Suppressor macrophage treated with lipopolysaccharide for 1 hour (primary cell): ENCODE measurements around the gene FBN2.
A peak's percentile ranks its signal among the peaks of the same experiment; 100 is the strongest.
"Not testable (repeated sequence)": the region's sequence is repeated elsewhere in the genome, so short reads cannot be mapped to it uniquely, and the experiment has no call there.

Experiments used
- DNase-seq, 3 donors: peaks; one replicate each; pipeline ENCODE4 v3.0.0-alpha.2; 2020 to 2022

The FBN2 gene

DNA sequence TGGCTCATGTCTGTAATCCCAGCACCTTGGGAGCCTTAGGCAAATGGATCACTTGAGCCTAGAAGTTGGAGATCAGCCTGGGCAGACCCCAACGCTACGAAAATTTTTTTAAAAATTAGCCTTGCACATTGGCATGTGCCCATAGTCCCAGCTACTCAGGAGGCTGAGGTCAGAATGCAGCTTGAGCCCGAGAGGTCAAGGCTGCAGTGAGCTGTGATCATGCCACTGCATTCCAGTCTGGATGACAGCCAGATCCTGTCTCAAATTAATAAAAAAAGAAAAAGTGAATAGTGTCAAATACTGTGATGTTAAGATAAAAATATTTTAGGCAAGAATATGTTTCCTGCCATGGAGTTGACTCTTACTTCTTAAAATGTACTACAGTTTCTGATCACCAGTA, 5.3 kb downstream of the FBN2 start:
- no peak for DNase-seq

DNA sequence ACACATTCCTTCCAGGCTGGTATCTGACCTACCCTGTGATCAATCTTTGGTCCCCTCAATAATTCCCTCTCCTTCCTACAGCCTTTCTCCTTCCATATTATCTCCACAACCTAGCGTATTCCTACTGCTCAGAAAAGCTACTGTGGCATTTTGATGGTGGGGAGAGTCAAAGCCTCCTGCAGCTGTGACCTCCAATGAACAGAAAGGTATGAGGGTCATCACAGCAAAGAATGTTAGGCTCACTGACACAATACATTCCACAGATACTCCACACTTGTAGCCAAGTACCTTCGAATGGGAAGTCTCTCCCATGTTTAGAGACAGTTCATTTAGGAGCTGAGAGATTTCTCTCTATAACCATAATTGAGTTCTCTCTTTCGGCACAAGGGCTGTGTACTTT, 5.9 kb downstream of the FBN2 start:
- DNase-seq = no peak

DNA sequence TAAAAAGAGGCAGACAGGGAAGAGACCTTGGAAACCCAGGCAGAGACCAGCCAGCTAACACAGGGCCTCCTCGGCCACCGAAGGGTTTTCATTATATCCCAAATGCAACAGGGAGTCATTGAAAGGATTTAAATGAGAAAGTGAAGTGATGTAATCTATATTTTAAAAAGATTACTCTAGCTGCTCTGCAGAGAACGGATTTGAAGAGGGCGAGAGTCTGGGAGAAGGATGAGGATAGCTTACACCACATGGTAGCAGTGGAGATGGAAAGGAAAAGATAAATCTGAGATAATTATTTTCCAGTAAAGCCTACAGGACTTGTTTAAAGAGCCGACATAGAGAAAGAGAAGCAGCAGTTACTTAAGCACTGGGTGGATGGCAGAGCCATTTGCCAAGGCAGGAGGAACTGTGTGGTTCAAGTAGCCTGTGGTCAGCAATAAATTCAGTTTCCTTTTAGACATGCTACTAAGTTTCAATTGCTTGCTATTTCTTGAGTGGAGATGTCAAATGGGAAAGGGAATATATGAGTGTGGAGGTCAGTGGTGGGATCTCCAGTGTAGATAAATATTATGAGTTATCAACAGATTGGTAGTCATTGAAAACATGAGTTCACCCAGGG, 9.3 kb downstream of the FBN2 start:
- DNase-seq = peak; percentile 37 to 60 (median 53)

DNA sequence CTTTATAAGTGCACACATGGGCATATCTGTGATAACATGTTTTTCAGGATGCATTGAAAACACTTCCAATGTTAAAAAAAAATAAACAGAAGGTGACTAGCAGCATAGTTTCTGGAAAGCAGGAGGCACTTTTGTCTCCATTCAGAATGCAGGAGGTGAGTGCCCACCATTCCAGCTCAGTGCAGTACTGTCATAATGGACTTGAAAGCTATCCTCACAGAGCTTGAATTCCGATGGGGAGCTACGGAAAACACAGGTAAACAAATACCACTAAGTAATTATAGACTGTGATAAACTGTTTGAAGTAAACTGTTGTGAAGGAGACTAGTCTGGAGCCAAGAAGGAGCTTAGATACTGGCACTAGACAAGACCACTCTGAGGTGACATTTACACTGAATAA, 9.9 kb downstream of the FBN2 start:
- DNase-seq = no peak

DNA sequence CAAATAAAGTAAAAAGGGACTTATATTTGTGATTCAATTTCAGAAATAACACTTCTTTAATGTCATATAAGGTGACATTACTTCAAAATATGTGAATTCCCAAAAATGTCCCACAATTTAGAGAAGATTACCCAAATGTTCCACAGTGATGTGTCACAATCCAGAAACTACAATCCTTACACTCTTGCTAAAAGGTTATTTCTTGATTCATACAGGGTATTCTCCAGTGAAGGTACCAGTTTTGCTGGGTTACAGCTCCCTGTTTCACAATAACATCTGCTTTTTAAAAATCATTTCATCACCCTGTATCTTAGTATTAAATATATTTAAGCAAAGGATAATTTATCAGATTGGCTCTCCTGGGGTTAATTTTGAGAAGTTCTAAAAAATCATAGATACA, 11.0 kb downstream of the FBN2 start:
- DNase-seq = peak; percentile 8 to 53 (median 31)

DNA sequence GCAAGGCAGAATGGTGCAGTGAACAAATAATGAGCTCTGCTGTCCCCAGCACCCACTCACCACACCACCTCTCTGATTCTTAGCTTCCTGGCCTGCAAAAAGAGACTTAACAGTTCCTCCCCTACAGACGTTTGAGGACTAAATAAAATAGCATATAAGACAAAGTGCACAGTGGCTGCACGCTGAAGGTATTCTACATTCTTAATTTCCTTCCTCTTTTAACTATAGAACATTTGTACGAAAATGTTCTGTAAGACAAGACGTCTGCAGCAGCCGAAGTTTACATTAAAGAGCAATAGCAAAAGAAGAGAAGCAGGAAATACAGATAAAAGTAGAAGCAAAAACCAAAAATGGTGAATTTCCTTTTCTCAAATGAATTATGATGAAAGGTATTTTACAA, 15.7 kb downstream of the FBN2 start:
- DNase-seq = no peak

DNA sequence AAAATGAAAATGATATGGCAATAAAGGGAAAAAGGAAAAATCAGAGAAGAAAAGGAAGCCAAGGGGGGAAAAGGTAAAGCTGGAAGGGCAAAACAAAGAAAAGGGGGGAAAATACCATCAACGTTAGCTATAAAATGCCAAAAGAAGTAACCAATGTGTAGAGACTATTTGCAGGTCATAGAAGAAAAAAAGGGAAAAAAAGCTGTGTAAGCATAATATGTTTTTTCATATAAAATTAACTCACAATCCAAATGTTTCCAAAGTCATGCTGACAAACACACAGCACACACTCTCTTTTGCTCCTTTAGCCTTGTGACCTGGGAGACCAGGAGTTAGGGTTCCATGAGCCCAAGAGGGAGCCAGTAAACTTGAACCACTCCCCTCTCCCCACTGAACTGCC, 18.2 kb downstream of the FBN2 start:
- DNase-seq = no peak

DNA sequence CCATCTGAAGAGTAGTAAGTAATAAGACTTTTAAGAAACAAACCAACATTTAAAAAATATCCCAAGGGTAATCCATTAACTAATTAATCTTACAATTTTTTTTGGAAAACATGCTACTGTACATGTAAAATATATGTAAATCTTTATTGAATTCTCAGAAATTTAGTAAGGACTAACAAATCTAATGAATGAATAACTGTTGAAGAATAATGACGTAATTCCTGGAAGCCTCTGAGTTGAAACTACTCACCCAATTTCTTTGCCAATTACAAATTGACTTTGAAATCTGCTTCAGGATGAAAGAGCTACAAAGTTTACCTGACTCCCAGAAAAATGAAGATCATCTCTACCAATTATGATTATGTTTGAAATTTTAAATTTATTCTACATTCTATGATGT, 21.1 kb downstream of the FBN2 start:
- DNase-seq = no peak

DNA sequence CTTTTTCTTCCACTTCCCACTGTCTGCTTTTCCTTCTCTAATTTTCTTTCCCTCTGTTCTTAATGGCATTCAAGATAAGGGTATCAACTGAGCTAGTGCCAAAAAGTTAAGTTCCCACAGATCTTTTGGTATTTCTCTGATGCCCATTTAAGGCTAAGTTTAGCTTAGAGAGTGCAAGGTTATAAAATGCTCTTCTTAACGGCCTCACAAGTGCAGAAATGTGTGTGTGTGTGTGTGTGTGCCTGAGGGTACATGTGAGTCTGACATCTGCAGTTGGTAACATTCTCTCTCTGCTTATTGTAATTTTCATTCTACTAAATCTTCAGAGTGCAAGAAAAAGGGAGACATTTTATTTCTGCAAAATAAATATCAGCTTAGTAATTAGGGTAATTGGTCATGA, 24.2 kb downstream of the FBN2 start:
- no peak for DNase-seq

DNA sequence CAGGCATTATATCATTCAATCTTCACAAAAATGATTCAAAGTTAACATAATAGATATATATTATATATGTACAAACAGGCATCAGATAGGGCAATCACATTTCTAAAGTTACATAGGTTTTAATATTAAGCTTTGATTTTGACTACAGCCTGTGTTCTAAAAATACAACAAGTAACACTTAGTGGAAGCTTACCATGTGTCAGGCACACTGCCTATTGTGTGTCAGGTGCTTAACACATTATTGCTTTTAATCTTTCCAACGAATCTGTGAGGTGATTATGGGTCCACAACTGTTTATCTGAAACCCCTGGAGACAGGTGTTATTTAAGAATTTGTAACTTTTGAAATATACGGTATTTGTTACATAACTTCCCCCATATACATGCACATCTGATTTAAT, 25.2 kb downstream of the FBN2 start:
- DNase-seq = no peak

DNA sequence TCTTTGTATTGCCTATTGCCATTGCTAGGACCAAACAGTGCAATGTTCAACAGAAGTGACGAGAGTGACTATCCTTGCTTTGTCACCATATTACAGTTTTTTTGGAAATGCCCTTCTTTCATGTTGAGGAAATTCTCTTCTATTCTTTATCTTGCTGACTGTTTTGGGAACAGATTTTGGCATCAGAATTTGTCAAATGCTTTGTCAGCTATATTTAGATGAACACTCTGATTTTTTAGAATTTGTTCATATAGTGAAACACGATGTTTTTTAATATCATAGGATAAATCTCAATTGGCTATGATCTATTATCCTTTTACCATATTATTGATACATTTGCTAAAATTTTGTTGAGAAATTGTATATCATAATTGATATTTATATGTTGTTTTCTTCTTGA, 31.4 kb downstream of the FBN2 start:
- DNase-seq = no peak

DNA sequence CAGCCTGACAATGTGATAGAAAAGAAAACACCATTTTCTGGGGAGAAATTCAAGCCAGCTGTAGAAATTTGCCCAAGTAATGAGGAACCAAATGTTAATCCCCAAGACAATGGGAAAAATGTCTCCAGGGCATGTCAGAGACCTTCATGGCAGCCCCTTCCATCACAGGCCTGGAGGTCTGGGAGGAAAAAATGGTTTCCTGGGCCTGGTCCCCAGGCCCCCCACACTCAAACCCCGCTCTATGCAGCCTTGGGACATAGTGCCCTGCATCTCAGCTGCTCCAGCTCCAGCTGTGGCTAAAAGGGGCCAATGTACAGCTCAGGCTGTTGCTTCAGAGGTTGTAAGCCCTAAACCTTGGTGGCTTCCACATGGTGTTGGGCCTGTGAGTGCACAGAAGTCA, 34.3 kb downstream of the FBN2 start:
- DNase-seq = not testable (repeated sequence)

DNA sequence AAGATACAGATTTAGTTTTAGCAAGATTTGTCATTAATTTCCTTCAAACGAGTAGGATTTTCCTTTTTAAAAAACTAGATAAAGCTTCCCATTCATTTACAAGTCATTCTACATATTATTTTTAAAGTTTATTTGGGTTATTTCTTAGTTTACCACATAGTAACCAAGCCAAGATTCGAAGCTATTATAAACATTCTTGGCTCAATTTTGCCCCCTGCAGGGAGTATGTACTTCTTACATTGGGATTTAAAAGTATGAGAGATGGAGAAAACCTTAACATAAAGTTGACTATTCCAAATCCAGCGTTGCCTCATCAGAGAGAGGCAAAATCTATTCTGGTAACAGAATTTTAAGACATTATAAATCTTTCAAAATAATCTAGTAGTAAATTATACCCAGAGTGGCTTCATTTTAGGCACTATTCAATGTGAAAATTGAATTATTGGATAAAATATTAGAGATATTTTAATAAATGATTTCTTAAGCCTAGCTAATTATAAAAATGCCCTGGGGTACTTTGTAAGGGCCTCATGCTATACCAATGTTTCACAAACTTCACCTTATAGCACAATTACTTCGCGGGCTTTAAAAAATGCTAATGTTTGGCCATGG, 39.1 kb downstream of the FBN2 start:
- peak; percentile 61 to 72 (median 63) for DNase-seq

DNA sequence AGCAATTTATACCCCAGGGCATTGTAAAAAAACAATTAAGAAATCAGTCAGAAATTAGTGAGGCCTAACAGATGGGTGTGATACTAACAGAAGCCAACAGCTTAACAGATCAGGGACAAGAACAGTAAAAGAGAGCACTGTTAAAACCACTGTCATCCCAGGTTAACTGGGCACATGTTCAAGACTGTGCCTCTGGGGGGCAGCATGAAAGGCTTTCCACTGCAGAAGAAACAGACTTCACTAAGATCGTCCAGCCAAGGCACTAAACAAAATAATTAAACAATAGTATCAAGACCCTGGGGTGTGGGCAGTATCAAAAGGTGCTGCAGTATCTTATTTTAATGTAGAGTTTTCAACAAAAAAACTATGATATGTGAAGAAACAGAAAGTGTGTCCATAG, 43.5 kb downstream of the FBN2 start:
- no peak for DNase-seq

DNA sequence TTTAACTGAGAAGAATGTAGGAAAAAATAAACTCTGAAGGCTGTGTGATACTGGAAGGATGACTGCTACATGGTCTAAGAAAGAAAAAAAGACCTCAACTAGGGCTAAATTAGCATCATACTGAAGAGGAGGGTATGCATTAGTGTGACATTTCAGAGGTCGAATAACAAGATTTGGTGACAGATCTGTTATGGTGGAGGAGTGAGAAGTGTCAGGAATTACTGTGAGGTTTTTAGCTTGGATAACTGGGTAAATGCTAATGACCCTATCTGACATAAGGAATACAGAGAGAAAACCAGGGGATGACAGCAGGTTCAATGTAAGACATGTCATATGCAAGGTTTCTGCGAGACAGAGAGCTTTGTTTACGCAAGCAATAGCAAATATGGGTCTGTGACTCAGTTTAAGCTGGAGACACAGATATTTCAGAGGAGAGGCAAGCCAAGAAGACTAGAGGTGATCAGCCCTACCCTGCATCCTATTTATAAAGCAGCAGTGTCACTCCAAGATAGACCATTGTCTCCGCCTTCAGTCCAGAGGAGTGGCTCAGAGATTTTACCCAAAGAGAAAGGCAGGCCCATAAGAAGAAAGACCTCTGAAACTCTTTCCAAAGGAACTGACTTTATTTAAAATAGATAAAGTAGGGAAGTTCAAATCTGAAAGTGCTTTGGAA, 44.3 kb downstream of the FBN2 start:
- DNase-seq = no peak

DNA sequence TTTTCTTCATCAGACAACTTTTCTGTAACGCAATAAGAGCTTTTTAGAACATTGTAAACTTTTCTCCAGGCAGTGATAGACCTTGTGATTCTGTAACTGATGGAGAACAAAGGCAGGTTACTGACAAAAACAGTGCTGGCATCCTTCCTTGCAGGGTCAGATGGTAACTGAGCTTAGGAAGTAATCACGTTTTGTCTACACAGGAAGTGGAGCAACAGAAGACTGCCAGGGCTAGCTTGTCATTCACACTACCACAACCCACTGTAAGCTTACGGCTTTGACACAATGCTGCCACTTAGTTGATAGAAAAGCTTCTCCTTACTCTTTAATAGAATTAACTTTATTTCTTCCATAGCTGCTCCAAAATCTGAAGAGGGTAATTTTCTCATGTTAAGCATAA, 46.8 kb downstream of the FBN2 start:
- no peak for DNase-seq

DNA sequence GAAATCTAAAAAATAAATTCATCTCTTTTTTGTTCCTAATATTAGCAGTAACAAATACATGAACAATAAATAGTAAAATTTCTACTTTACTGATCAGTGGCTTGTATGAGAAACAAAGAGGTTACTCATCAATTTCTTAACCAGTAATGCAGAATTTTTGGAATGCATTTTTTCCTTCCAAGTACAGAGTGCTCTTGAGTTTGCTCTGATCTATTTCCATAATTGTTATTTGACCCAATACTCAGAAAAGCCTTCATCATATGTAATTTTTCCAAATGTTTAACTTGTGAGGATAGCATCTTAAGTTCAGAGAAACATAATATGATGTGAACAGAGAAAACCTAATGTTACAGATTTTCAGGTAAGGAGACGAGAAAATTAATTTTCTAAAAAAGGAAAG, 47.3 kb downstream of the FBN2 start:
- no peak for DNase-seq

DNA sequence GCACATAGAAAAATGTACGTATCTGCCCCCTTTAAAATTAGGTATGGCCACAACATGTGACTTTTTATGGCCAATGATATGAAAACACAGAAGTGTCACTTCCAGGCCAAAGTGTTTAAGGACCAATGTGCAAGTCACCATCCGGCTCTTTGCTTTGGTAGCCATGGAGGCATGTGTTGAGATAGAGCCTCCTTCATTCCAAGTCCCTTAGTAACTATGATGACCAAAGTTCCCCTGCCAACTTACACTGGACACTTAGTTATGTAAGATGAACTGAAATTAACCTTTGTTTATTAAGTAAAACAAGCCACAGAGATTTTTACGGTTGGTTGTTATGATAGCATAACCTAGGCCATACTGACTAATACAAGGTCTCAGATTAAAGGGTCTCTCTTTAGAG, 51.0 kb downstream of the FBN2 start:
- no peak for DNase-seq

DNA sequence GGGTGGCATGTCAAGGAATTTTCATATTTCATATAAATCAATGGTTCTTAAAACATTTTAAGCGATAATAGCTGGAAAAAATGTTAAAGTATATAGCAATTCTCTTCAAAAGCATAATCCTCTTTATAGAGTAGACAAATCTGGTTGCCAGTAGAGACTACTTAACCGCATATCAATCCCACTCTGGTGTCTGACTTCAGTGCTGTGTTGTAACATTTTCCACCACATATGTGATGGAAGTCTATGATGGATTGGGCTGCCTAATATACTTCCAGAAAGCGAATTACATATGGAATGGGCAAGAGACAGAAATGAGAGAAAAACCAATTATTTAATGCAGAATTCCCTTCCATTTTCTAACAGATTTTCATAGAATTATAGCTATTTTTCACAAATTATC, 54.3 kb downstream of the FBN2 start:
- DNase-seq = no peak

DNA sequence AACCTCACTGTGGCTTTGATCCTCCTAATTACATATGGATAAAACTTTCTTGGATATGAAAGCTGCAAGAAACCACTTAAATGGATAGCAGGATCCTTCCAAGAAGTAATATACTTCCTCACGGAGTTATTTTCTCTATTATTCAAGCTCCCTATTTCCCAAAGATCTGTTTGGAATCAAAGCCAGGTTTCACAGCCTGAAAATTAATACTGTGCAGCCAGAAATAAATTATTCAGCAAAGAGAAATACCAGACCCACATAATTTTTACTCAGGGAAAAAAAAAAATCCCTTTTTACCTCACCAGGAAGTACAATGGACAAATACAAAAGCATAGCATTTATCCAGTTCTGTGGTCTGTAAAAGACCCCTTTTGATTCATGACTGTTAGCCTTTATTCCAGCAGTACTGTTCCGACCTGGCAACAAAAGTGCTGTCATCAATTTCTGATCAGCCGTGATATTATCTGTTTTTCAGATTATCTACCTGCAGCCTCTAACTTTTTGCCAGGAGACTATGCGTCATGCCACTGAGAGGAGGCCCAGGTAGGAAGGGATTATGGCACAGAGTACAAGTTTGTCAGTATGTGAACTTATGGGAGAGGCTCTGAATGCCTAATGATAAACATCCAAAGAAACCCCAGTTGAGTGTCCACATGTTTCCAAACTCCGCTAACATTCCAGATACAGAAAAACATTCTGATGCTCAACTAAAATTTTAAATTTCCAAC, 57.0 kb downstream of the FBN2 start:
- DNase-seq = no peak

DNA sequence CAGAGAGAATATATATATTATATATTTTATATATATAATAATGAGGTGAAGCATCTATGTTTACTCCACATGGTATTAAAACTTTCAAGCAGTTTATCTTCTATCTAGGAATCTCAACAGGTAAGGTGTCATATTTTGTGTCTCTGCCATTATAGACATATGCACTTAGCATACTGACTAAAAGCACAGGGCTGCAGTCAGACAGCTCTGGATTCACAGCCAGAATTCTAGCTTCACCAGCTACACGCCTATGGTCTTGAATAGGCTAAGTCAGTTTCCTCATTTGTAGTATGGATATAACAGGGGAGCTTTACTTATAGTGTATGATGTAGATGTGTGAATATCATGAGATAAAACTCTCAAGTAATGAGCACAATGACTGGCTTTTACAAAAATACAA, 57.9 kb downstream of the FBN2 start:
- no peak for DNase-seq

DNA sequence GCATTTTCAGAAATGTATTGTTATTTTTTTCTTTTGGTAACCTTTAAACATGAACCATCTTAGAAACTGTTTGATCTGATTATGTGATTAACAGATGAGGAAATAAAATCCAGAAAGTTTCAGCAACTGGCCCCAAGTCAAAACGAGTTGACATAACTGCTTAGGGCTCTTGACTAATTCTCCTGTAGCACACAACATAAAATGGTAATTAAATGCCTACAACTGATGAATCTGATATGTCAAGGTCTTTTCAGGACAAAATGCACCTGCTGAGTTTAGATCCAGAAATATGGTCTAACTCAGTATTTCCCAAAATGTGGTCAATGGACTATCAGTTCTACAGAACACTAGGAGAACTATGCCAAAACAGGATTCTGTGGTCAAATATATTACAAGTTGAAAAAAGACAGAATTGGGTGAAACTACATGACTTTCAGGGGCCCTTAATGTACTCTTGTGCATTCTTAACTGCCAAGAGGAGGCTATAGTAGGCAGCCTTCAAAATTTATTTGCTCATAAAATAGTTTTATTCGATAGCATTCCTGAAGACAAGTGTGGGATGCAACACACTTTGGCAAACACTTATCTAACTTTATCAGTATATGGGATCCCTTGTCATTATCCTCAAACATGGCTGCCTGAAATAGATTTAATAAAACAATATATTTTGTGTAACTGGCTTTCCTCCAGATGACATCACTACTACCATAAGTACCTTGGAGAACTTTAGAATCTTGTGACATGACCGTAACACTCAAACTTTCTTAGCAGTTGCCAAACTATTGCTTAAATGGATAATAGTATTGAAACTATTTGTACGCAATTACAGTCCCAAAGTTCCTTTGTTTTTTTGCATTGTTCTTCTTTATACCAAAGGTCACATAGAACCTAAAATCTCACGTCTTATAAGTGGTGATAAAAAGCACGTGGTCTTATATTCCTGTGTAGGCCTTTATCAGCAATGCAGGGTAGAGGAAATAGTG, 59.4 kb downstream of the FBN2 start:
- no peak for DNase-seq

DNA sequence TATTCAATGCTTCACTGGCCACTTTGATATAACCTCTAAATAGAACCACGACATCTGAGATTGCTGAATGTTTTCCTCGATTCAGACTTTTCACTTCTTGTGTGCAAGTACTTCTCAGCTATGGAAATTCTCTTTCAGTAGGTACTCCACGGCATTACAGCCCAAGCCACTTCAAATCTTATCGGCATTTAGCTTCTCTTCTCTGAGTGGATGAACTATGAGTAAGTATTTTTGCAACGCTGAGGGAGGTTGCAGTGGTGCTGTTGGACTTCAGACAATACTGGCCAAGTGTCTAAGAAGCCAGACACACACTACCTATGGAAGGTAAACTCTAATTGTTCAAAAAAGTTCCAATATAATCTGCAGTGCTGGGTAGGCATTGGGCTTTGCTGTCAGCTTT, 60.1 kb downstream of the FBN2 start:
- DNase-seq = no peak
